Trophoblast cell (in vitro differentiated cells and primary cell): Measurements from ENCODE around the gene CIP2A. TPM values are rescaled to one million over a fixed set of nuclear protein-coding genes. Genes with fewer than 3 reads are reported as not detected.

Experiments used
- DNase-seq, 2 donors: peaks; one replicate each; pipeline ENCODE4 v3.0.0-alpha.2; 2016
- H2AFZ ChIP-seq: 2 replicates; pipeline ENCODE4 v1.6.1; 2013; ENCODE audit warnings: low read length, moderate library complexity, mild to moderate bottlenecking; ENCODE audit not compliant: insufficient read depth, poor library complexity
- H2AK5ac ChIP-seq: 2 replicates; pipeline ENCODE4 v1.6.1; 2013; ENCODE audit warnings: mild to moderate bottlenecking, low read length
- H2BK120ac ChIP-seq: 2 replicates; pipeline ENCODE4 v1.6.1; 2013; ENCODE audit warnings: low read length, mild to moderate bottlenecking, moderate library complexity; ENCODE audit not compliant: insufficient read depth, poor library complexity
- H2BK12ac ChIP-seq: 2 replicates; pipeline ENCODE4 v1.6.1; 2013; ENCODE audit warnings: mild to moderate bottlenecking, low read length, moderate library complexity
- H2BK5ac ChIP-seq: 2 replicates; pipeline ENCODE4 v1.6.1; 2013; ENCODE audit warnings: low read length, low read depth, moderate library complexity, mild to moderate bottlenecking; ENCODE audit not compliant: poor library complexity
- H3K14ac ChIP-seq: 2 replicates; pipeline ENCODE4 v1.6.1; 2013; ENCODE audit warnings: mild to moderate bottlenecking, low read length
- H3K18ac ChIP-seq: 2 replicates; pipeline ENCODE4 v1.6.1; 2013; ENCODE audit warnings: mild to moderate bottlenecking, low read length
- H3K23ac ChIP-seq: 2 replicates; pipeline ENCODE4 v1.6.1; 2013; ENCODE audit warnings: low read length
- H3K27ac ChIP-seq: 2 replicates; pipeline ENCODE4 v1.5.1; 2013; ENCODE audit warnings: low read depth, mild to moderate bottlenecking, inconsistent platforms, low read length, moderate library complexity
- H3K27me3 ChIP-seq: 2 replicates; pipeline ENCODE4 v1.6.1; 2013; ENCODE audit warnings: inconsistent platforms, mild to moderate bottlenecking, low read length, moderate library complexity; ENCODE audit not compliant: insufficient read depth
- H3K36me3 ChIP-seq, 2 experiments: 1 replicate in 1 of 2; 2 replicates in 1 of 2; pipeline ENCODE4 v1.6.1; 2013; ENCODE audit warnings: low read length in 2 of 2, mild to moderate bottlenecking in 2 of 2, moderate library complexity in 1 of 2; ENCODE audit not compliant: insufficient read depth in 2 of 2, control insufficient read depth in 1 of 2
- H3K4ac ChIP-seq: 2 replicates; pipeline ENCODE4 v1.6.1; 2013; ENCODE audit warnings: low read depth, mild to moderate bottlenecking, low read length, moderate library complexity
- H3K4me1 ChIP-seq, 2 experiments: 1 replicate in 1 of 2; 2 replicates in 1 of 2; pipeline ENCODE4 v1.6.1; 2013; ENCODE audit warnings: low read length in 2 of 2, mild to moderate bottlenecking in 2 of 2, moderate library complexity in 1 of 2; ENCODE audit not compliant: insufficient read depth in 2 of 2, control insufficient read depth in 1 of 2
- H3K4me2 ChIP-seq: 2 replicates; pipeline ENCODE4 v1.6.1; 2013; ENCODE audit warnings: inconsistent platforms, mild to moderate bottlenecking, low read length, moderate library complexity
- H3K4me3 ChIP-seq: 2 replicates; pipeline ENCODE4 v1.5.1; 2013; ENCODE audit warnings: mild to moderate bottlenecking, low read depth, low read length, inconsistent platforms
- H3K79me1 ChIP-seq: one replicate; pipeline ENCODE4 v1.6.1; 2013; ENCODE audit warnings: low read length
- H3K79me2 ChIP-seq: 2 replicates; pipeline ENCODE4 v1.6.1; 2013; ENCODE audit warnings: low read length, mild to moderate bottlenecking; ENCODE audit not compliant: control insufficient read depth, insufficient read depth, poor library complexity
- H3K9ac ChIP-seq: 2 replicates; pipeline ENCODE4 v1.6.1; 2013; ENCODE audit warnings: mild to moderate bottlenecking, low read length
- H3K9me3 ChIP-seq: 2 replicates; pipeline ENCODE4 v1.6.1; 2013; ENCODE audit warnings: low read depth, mild to moderate bottlenecking, control low read depth, inconsistent platforms, low read length; ENCODE audit not compliant: insufficient read depth
- H4K12ac ChIP-seq: 2 replicates; pipeline ENCODE4 v1.6.1; 2013; ENCODE audit warnings: low read depth, mild to moderate bottlenecking, low read length, moderate library complexity
- H4K8ac ChIP-seq: 2 replicates; pipeline ENCODE4 v1.6.1; 2013; ENCODE audit warnings: low read depth, mild to moderate bottlenecking, low read length, moderate library complexity
- H4K91ac ChIP-seq: one replicate; pipeline ENCODE4 v1.6.1; 2013; ENCODE audit warnings: low read depth, mild to moderate bottlenecking, low read length, moderate library complexity
- WGBS: extraction: QIAGEN DNeasy Blood & Tissue Kit; methylation state at CpG from one replicate; pipeline ENCODE4 v1.1.7; 2013; ENCODE audit warnings: missing lambda C conversion rate; ENCODE audit not compliant: insufficient read length, insufficient coverage; ENCODE audit errors: extremely low coverage; 5-methylcytosine and 5-hydroxymethylcytosine counted together
- polyA plus RNA-seq: library from polyadenylated mRNA; stranded (reverse); fragments of 200-250 nt; gene quantifications from 2 replicates; pipeline ENCODE4 v1.2.3, GENCODE V29; 2013

CIP2A gene
- polyA plus RNA-seq, result 15.2 and 15.6 TPM in 2 replicates

GRCh38 chr3:108589081-108589997 lies at the start of gene CIP2A, which contains the start of gene DZIP3:
CIP2A (minus strand) TSS chr3:108589438; CDS start chr3:108589375, 63 bp downstream.
DZIP3 (plus strand) TSS chr3:108589722; CDS start chr3:108605407, 15,685 bp downstream.
- Histone ChIP-seq H3K4ac (peak within 1 kb of the TSS; percentile 5), H3K18ac (peak within 1 kb of the TSS; percentile 77), H3K23ac (peak within 1 kb of the TSS; percentile 21), H3K9me3 (no peaks in the 10 kb centered on the region), H3K36me3 (no peaks in the 10 kb centered on the region), H4K8ac (peak within 1 kb of the TSS; percentile 87), H2AFZ (peak within 1 kb of the TSS; percentile 80), H4K12ac (peak within 1 kb of the TSS; percentile 57), H2BK120ac (peak within 1 kb of the TSS; percentile 45), H3K79me1 (peaks cover 6% of the 10 kb centered on the region), H4K91ac (peak within 1 kb of the TSS; percentile 46), H3K27ac (peak within 1 kb of the TSS; percentile 92), H3K79me2 (peaks cover 1% of the 10 kb centered on the region), H2AK5ac (no peak within 1 kb of the TSS), H3K9ac (peak within 1 kb of the TSS; percentile 96), H3K27me3 (no peaks in the 10 kb centered on the region), H3K4me2 (peak within 1 kb of the TSS; percentile 89), H2BK5ac (peak within 1 kb of the TSS; percentile 70), H3K4me3 (peak within 1 kb of the TSS; percentile 91), H2BK12ac (no peak within 1 kb of the TSS), H3K14ac (peak within 1 kb of the TSS; percentile 54), H3K4me1 (peaks cover 0 to 3% of the 10 kb centered on the region in 2 experiments)
- no CpG with 5 or more reads among the region's 59 CpGs for WGBS
- peak; percentile 80 to 94 for DNase-seq

- H4K91ac ChIP-seq, result no peak overlapping the region
- no peak overlapping the region for H2BK5ac ChIP-seq
- H3K9ac ChIP-seq, result no peak overlapping the region
- no CpG with 5 or more reads among the region's 1 CpG for WGBS
- DNase-seq, result no peak
- H2AK5ac ChIP-seq, result no peak overlapping the region
- H3K27ac ChIP-seq, result no peak overlapping the region
- H4K12ac ChIP-seq, result no peak overlapping the region
- no peak overlapping the region for H4K8ac ChIP-seq
- H3K36me3 ChIP-seq, result no peaks in the 10 kb centered on the region
- no peak overlapping the region for H2AFZ ChIP-seq
- H2BK120ac ChIP-seq, result no peak overlapping the region
- no peak overlapping the region for H3K4ac ChIP-seq
- no peak overlapping the region for H3K14ac ChIP-seq
- no peaks in the 10 kb centered on the region for H3K4me1 ChIP-seq
- H3K9me3 ChIP-seq, result no peaks in the 10 kb centered on the region
- H3K4me2 ChIP-seq, result no peak overlapping the region
- H3K79me1 ChIP-seq, result no peaks in the 10 kb centered on the region
- no peak overlapping the region for H3K23ac ChIP-seq
- H2BK12ac ChIP-seq, result no peak overlapping the region
- H3K27me3 ChIP-seq, result no peaks in the 10 kb centered on the region
- H3K4me3 ChIP-seq, result no peak overlapping the region
- H3K79me2 ChIP-seq, result no peaks in the 10 kb centered on the region
- no peak overlapping the region for H3K18ac ChIP-seq
Measured at GRCh38 chr3:108629974-108630373, 40.7 kb upstream of the CIP2A start.

- H3K18ac ChIP-seq, result no peak overlapping the region
- no peak overlapping the region for H3K4me3 ChIP-seq
- H3K4me2 ChIP-seq, result no peak overlapping the region
- no peak overlapping the region for H3K27ac ChIP-seq
- no peak overlapping the region for H3K4ac ChIP-seq
- no peak overlapping the region for H2AFZ ChIP-seq
- no peaks in the 10 kb centered on the region for H3K4me1 ChIP-seq
- H4K91ac ChIP-seq, result no peak overlapping the region
- H3K14ac ChIP-seq, result no peak overlapping the region
- H3K36me3 ChIP-seq, result no peaks in the 10 kb centered on the region
- H4K8ac ChIP-seq, result no peak overlapping the region
- DNase-seq, result no peak
- H2BK5ac ChIP-seq, result no peak overlapping the region
- no peaks in the 10 kb centered on the region for H3K79me1 ChIP-seq
- no CpG with 5 or more reads among the region's 3 CpGs for WGBS
- no peak overlapping the region for H4K12ac ChIP-seq
- H3K27me3 ChIP-seq, result no peaks in the 10 kb centered on the region
- H3K9me3 ChIP-seq, result no peaks in the 10 kb centered on the region
- H2AK5ac ChIP-seq, result no peak overlapping the region
- no peaks in the 10 kb centered on the region for H3K79me2 ChIP-seq
- no peak overlapping the region for H2BK120ac ChIP-seq
- H3K9ac ChIP-seq, result no peak overlapping the region
- no peak overlapping the region for H3K23ac ChIP-seq
- H2BK12ac ChIP-seq, result no peak overlapping the region
Measured at GRCh38 chr3:108623504-108623903, 34.3 kb upstream of the CIP2A start.

GRCh38 chr3:108620250-108620649 lies 31.0 kb upstream of the CIP2A start:
- Histone ChIP-seq H2AK5ac (no peak overlapping the region), H2BK120ac (no peak overlapping the region), H3K79me1 (no peaks in the 10 kb centered on the region), H3K27me3 (no peaks in the 10 kb centered on the region), H3K36me3 (no peaks in the 10 kb centered on the region), H4K8ac (no peak overlapping the region), H3K4me2 (no peak overlapping the region), H2BK5ac (no peak overlapping the region), H4K12ac (no peak overlapping the region), H3K14ac (no peak overlapping the region), H3K4ac (no peak overlapping the region), H3K23ac (no peak overlapping the region), H3K4me3 (no peak overlapping the region), H3K9me3 (no peaks in the 10 kb centered on the region), H3K4me1 (no peaks in the 10 kb centered on the region), H3K9ac (no peak overlapping the region), H3K27ac (no peak overlapping the region), H3K18ac (no peak overlapping the region), H4K91ac (no peak overlapping the region), H3K79me2 (no peaks in the 10 kb centered on the region), H2BK12ac (no peak overlapping the region), H2AFZ (no peak overlapping the region)
- no peak for DNase-seq
- no CpG with 5 or more reads among the region's 1 CpG for WGBS
